Measurements from ENCODE around the gene JPH3. TPM values are rescaled to one million over a fixed set of nuclear protein-coding genes. Genes with fewer than 3 reads are reported as not detected.

Gene JPH3
- 1 to 10 TPM in 1 of 4 donors, under 1 TPM in 2, not detected in 1; 0.22 to 1.1 (median 0.29) TPM for total RNA-seq

DNA sequence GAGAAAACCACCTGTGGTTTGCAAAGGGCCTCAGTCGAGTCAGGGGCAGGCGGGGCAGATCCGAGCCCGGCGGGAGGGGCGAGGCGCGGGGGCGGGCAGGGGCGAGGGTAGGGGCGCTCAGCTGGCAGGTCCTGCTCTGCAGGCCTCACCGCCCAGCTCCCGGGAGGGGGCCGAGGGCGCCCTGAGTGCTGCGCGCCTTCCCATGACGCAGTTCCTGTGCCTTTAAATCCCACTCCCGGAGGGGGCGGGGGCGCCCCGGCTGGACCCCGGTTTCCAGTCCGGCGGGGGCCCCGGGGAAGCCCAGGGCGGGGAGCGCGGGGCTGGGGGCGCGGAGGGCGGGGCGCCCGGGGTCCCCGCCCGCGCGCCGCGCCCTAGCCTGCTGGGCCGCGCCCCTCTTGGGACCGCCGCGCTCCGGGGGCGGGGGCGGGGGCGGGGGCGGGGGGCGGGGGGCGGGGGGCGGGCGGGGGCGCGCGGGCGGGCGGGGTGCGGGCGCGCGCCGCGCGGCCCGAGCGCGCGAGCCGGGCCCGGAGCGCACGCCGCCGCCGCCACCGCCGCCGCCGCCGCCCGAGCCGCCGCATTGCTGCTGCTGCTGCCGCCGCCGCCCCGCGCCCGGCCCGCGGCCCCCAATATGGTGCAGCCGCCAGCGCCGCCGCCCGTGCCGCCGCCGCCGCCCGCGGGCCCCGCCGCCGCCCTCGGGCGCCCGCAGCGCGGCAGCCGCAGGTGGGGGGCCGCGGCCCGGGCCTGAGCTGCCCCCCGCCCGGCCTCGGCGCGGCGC is at the start of gene JPH3:
JPH3 (plus strand) TSS at position 508 of the 775 bp plus-strand sequence. CDS start 639 bp downstream, outside the sequence.
- Histone ChIP-seq H3K4me3 (replicated peaks in 1 of 3) (no peak within 1 kb of the TSS), H3K4me1 (no peaks in the 10 kb centered on the region), H3K36me3 (no peaks in the 10 kb centered on the region), H3K9me3 (no peaks in the 10 kb centered on the region), H3K27ac (no peak within 1 kb of the TSS), H3K27me3 (peaks cover 3% of the 10 kb centered on the region)
- no CpG with 5 or more reads among the region's 122 CpGs for WGBS, 2 donors
- DNase-seq: no peak
- no peak for TF ChIP-seq POLR2A (IDR thresholded peaks at IDR 0.05)
- TF ChIP-seq, protein P1, sequence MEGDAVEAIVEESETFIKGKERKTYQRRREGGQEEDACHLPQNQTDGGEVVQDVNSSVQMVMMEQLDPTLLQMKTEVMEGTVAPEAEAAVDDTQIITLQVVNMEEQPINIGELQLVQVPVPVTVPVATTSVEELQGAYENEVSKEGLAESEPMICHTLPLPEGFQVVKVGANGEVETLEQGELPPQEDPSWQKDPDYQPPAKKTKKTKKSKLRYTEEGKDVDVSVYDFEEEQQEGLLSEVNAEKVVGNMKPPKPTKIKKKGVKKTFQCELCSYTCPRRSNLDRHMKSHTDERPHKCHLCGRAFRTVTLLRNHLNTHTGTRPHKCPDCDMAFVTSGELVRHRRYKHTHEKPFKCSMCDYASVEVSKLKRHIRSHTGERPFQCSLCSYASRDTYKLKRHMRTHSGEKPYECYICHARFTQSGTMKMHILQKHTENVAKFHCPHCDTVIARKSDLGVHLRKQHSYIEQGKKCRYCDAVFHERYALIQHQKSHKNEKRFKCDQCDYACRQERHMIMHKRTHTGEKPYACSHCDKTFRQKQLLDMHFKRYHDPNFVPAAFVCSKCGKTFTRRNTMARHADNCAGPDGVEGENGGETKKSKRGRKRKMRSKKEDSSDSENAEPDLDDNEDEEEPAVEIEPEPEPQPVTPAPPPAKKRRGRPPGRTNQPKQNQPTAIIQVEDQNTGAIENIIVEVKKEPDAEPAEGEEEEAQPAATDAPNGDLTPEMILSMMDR (IDR thresholded peaks at IDR 0.05): no peak
- intact Hi-C loops (cut with DNase I): no loop called here

DNA sequence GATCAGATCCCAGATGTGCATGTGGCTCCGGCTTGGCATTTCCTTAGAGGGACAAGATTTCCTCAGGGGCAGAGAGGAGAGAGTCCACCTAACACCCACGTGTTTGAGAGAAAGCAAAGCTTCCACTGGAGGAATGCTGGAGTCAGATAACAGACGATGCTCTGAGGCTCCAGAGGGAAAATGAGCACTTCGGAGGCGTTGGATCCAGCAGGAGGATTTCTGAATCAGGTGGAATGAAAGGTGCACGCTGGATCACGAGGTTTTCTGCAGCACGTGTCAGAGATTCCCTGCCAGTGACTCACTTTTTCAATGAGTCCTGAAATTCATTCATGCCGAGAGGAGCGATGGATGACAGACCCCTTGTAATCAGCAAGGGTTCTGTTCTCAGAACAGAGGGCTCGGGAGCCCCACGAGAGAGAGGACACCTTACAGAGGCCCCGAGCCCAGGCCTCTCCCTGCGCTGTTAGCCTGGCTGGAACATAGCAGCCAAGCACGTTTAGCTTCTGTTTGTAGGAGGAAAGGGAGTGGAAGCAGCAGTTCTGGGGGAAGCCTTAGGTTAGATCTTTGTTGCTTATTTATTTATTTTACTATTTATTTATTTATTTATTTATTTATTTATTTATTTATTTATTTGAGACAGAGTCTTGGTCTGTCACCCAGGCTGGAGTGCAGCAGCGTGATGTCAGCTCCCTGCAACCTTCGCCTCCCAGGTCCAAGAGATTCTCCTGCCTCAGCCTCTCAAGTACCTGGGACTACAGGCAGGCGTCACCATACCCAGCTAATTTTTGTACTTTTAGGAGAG is 49.3 kb upstream of the JPH3 start:
- Histone ChIP-seq H3K4me1 (peaks cover 0 to 4% of the 10 kb centered on the region in 2 donors), H3K4me3 (replicated peaks in 1 of 3) (no peak overlapping the region), H3K27me3 (no peaks in the 10 kb centered on the region), H3K9me3 (no peaks in the 10 kb centered on the region), H3K36me3 (no peaks in the 10 kb centered on the region), H3K27ac (no peak overlapping the region)
- intact Hi-C loops (cut with DNase I): no loop called here
- 78 to 79% methylated on average over 18 of the region's 18 CpGs for WGBS, 2 donors
- DNase-seq: no peak
- TF ChIP-seq POLR2A (IDR thresholded peaks at IDR 0.05): no peak
- TF ChIP-seq, protein P1 (IDR thresholded peaks at IDR 0.05): no peak

DNA sequence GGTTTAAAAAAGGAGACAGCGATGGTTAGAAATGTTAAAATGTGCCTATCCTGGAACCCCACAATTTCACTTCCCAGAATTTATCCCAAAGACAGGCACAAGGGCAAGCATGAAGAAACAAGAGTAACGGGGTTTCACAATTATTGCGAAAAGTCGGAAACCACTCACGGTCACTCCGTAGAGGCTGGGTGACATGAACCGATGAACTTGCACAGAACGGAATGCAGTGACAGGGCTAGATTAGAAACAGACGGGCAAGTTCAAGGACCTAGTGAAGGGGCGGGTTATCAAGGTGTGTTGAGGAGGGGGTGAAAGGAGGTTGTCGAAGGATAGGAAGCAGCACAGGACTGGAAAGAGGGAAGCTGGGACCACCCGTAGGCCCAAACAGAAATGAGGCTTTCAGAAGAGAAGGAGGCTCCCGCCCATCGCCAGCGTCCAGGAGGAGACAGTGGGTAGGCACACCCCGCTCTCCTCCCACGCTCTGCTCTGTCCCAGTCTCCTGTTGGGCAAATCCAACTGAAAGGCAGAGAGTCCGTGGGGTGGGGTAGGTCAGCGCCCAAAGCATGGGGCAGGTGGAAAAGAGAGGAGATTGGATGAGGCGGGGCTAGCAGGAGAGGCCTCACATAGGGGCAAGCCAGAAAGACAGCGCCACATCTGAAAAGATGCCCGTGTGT is 47.4 kb upstream of the JPH3 start:
- Histone ChIP-seq H3K27ac (no peak overlapping the region), H3K4me3 (replicated peaks in 1 of 3) (no peak overlapping the region), H3K27me3 (no peaks in the 10 kb centered on the region), H3K36me3 (no peaks in the 10 kb centered on the region), H3K9me3 (no peaks in the 10 kb centered on the region), H3K4me1 (peaks cover 0 to 4% of the 10 kb centered on the region in 2 donors)
- 81 to 86% methylated on average over 22 of the region's 22 CpGs for WGBS, 2 donors
- no peak for DNase-seq
- TF ChIP-seq, protein P1 (IDR thresholded peaks at IDR 0.05): no peak
- TF ChIP-seq POLR2A (IDR thresholded peaks at IDR 0.05): no peak
- intact Hi-C loops (cut with DNase I): no loop called here

DNA sequence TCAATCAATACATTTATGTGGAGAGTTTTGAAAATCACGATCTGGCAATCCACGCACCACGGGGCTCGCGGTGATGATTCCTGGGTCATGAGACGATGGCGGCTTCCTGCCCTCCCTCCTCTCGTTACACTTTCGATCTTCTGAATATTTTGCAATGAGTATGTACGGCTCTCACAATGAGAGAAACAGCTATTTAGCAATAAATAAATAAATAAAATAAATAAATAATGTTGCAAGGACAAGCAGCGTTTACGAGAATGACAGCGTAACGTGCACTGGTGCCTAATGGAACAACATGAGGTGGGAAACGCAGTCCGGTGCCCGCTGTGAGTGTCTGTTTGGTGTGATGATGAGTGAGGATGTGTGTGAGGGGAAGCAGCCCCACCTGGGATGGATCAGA is 46.7 kb upstream of the JPH3 start:
- TF ChIP-seq POLR2A (IDR thresholded peaks at IDR 0.05): no peak
- TF ChIP-seq, protein P1 (IDR thresholded peaks at IDR 0.05): no peak
- intact Hi-C loops (cut with DNase I): no loop called here
- no peaks in the 10 kb centered on the region for H3K27me3 ChIP-seq
- H3K36me3 ChIP-seq: no peaks in the 10 kb centered on the region
- H3K4me3 ChIP-seq (replicated peaks in 1 of 3): no peak overlapping the region
- WGBS, 2 donors: 90 to 95% methylated on average over 17 of the region's 17 CpGs
- no peak for DNase-seq
- H3K4me1 ChIP-seq: peaks cover 0 to 4% of the 10 kb centered on the region in 2 donors
- H3K27ac ChIP-seq: no peak overlapping the region
- no peaks in the 10 kb centered on the region for H3K9me3 ChIP-seq
